HG03280 (cell line): ENCODE measurements around the gene RNU6-1.

ENCODE experiments used
- ATAC-seq: cut with Tn5 transposase; IDR thresholded peaks from one replicate; pipeline ENCODE4 v1.9.1; 2021; ENCODE audit warnings: mild to moderate bottlenecking, moderate library complexity; ENCODE audit not compliant: unreplicated experiment

The RNU6-1 gene

GRCh38 chr15:67839929-67840748 lies at the start of gene RNU6-1:
Gene RNU6-1 (minus strand): TSS chr15:67840045.
- peak; percentile 84 for ATAC-seq

- ATAC-seq = no peak
Observed at GRCh38 chr15:67887776-67888175, 47.9 kb upstream of the RNU6-1 start.

- no peak for ATAC-seq
Observed at GRCh38 chr15:67885861-67886260, 46.0 kb upstream of the RNU6-1 start.

GRCh38 chr15:67885175-67885523 lies 45.3 kb upstream of the RNU6-1 start:
- ATAC-seq = no peak

GRCh38 chr15:67884514-67885174 lies 44.8 kb upstream of the RNU6-1 start:
- no peak for ATAC-seq

GRCh38 chr15:67884009-67884408 lies 44.2 kb upstream of the RNU6-1 start:
- ATAC-seq = no peak

- no peak for ATAC-seq
Observed at GRCh38 chr15:67883234-67883773, 43.5 kb upstream of the RNU6-1 start.

- ATAC-seq = no peak
Observed at GRCh38 chr15:67882487-67883233, 42.8 kb upstream of the RNU6-1 start.

- no peak for ATAC-seq
Observed at GRCh38 chr15:67880651-67881182, 40.9 kb upstream of the RNU6-1 start.

- no peak for ATAC-seq
Observed at GRCh38 chr15:67879440-67880129, 39.7 kb upstream of the RNU6-1 start.

- no peak for ATAC-seq
Observed at GRCh38 chr15:67878712-67879206, 38.9 kb upstream of the RNU6-1 start.

GRCh38 chr15:67873777-67874176 lies 33.9 kb upstream of the RNU6-1 start:
- ATAC-seq = no peak

GRCh38 chr15:67870868-67871408 lies 31.1 kb upstream of the RNU6-1 start:
- no peak for ATAC-seq

- no peak for ATAC-seq
Observed at GRCh38 chr15:67869701-67870100, 29.9 kb upstream of the RNU6-1 start.

- no peak for ATAC-seq
Observed at GRCh38 chr15:67865766-67866165, 25.9 kb upstream of the RNU6-1 start.

- no peak for ATAC-seq
Observed at GRCh38 chr15:67865331-67865730, 25.5 kb upstream of the RNU6-1 start.

- ATAC-seq = peak; percentile 80
Observed at GRCh38 chr15:67863442-67863987, 23.7 kb upstream of the RNU6-1 start.

- ATAC-seq = peak; percentile 25
Observed at GRCh38 chr15:67862750-67863441, 23.1 kb upstream of the RNU6-1 start.

GRCh38 chr15:67861983-67862382 lies 22.1 kb upstream of the RNU6-1 start:
- ATAC-seq = no peak
